HEK293 (cell line): Measurements from ENCODE around the gene ADSS1.

Experiments used
- CTCF ChIA-PET: fragments of 350-600 bp; formaldehyde crosslinking; extraction: SDS; loops from one replicate; lab custom pipeline; 2021; ENCODE audit warnings: antibody characterized with exemption; lab: Yijun Ruan, JAX
- POLR2A ChIA-PET: fragments of 300-600 bp; formaldehyde crosslinking; extraction: SDS; loops from one replicate; lab custom pipeline; 2020; ENCODE audit warnings: antibody characterized with exemption, inconsistent platforms; lab: Yijun Ruan, JAX
- H3K27ac ChIP-seq: fragments of 200-500 bp; sonication (Bioruptor generic); 2 replicates; pipeline ENCODE4 v1.5.1; 2014; ENCODE audit warnings: low read depth, low read length, control low read depth, inconsistent platforms; ENCODE audit errors: extremely low read depth
- H3K36me3 ChIP-seq, 2 experiments: fragments of 200-500 bp in 1 of 2; sonication (Bioruptor generic) in 1 of 2; 1 replicate in 1 of 2; 2 replicates in 1 of 2; pipeline ENCODE4 v1.5.1; 2014 to 2017; ENCODE audit warnings: inconsistent platforms in 2 of 2, low read length in 2 of 2; ENCODE audit not compliant: control insufficient read depth in 2 of 2, insufficient read depth in 1 of 2
- H3K4me1 ChIP-seq: fragments of 200-500 bp; sonication (Bioruptor generic); 2 replicates; pipeline ENCODE4 v1.5.1; 2014; ENCODE audit warnings: mild to moderate bottlenecking, low read length, inconsistent platforms; ENCODE audit not compliant: control insufficient read depth, insufficient read depth
- H3K4me3 ChIP-seq: 2 replicates; pipeline ENCODE4 v1.5.1; 2011; ENCODE audit warnings: low read depth, mild to moderate bottlenecking, control low read depth, low read length, moderate library complexity
- H3K9me3 ChIP-seq: fragments of 200-500 bp; sonication (Bioruptor generic); 2 replicates; pipeline ENCODE4 v1.5.1; 2014; ENCODE audit warnings: low read depth, low read length, inconsistent platforms; ENCODE audit not compliant: control insufficient read depth, insufficient read depth
- BCL11B ChIP-seq: fragments of 450-650 bp; formaldehyde crosslinking; IDR thresholded peaks from 2 replicates; pipeline ENCODE4 v1.5.1; 2016; ENCODE audit warnings: low read depth, missing biosample characterization, missing genetic modification characterization
- GLIS1 ChIP-seq: fragments of 450-650 bp; formaldehyde crosslinking; IDR thresholded peaks from 2 replicates; pipeline ENCODE4 v1.5.1; 2016; ENCODE audit warnings: missing biosample characterization, missing genetic modification characterization
- KLF1 ChIP-seq: fragments of 450-650 bp; formaldehyde crosslinking; IDR thresholded peaks from 2 replicates; pipeline ENCODE4 v1.5.1; 2016; ENCODE audit warnings: missing biosample characterization, missing genetic modification characterization
- KLF8 ChIP-seq: fragments of 450-650 bp; formaldehyde crosslinking; IDR thresholded peaks from 2 replicates; pipeline ENCODE4 v1.5.1; 2016; ENCODE audit warnings: missing biosample characterization, missing genetic modification characterization
- PRDM1 ChIP-seq: fragments of 450-650 bp; formaldehyde crosslinking; IDR thresholded peaks from 2 replicates; pipeline ENCODE4; 2016; ENCODE audit warnings: missing biosample characterization, missing genetic modification characterization
- TCF7L2 ChIP-seq: IDR thresholded peaks from 2 replicates; pipeline ENCODE4 v1.6.1; 2011; ENCODE audit warnings: low read depth, mild to moderate bottlenecking, inconsistent platforms, low read length, moderate library complexity, borderline replicate concordance
- ZFHX2 ChIP-seq: fragments of 450-650 bp; formaldehyde crosslinking; conservative IDR thresholded peaks from 2 replicates; pipeline ENCODE4 v1.5.1; 2016; ENCODE audit warnings: missing biosample characterization, missing genetic modification characterization
- ZNF10 ChIP-seq: fragments of 450-650 bp; formaldehyde crosslinking; IDR thresholded peaks from 2 replicates; pipeline ENCODE4 v1.5.1; 2017; ENCODE audit warnings: missing biosample characterization, missing genetic modification characterization
- ZNF132 ChIP-seq: fragments of 450-650 bp; formaldehyde crosslinking; IDR thresholded peaks from 2 replicates; pipeline ENCODE4 v1.5.1; 2017; ENCODE audit warnings: missing biosample characterization, missing genetic modification characterization, borderline replicate concordance
- ZNF169 ChIP-seq: fragments of 450-650 bp; formaldehyde crosslinking; IDR thresholded peaks from 2 replicates; pipeline ENCODE4 v1.5.1; 2016; ENCODE audit warnings: missing biosample characterization, missing genetic modification characterization
- ZNF202 ChIP-seq: fragments of 450-650 bp; formaldehyde crosslinking; IDR thresholded peaks from 2 replicates; pipeline ENCODE4 v1.5.1; 2016; ENCODE audit warnings: missing biosample characterization, missing genetic modification characterization, borderline replicate concordance
- ZNF223 ChIP-seq: fragments of 450-650 bp; formaldehyde crosslinking; IDR thresholded peaks from 2 replicates; pipeline ENCODE4 v1.5.1; 2016; ENCODE audit warnings: missing biosample characterization, missing genetic modification characterization
- ZNF248 ChIP-seq: fragments of 450-650 bp; formaldehyde crosslinking; IDR thresholded peaks from 2 replicates; pipeline ENCODE4 v1.5.1; 2017; ENCODE audit warnings: missing biosample characterization, missing genetic modification characterization
- ZNF335 ChIP-seq: fragments of 450-650 bp; formaldehyde crosslinking; conservative IDR thresholded peaks from 2 replicates; pipeline ENCODE4 v1.5.1; 2016; ENCODE audit warnings: missing biosample characterization, missing genetic modification characterization
- ZNF354C ChIP-seq: fragments of 450-650 bp; formaldehyde crosslinking; IDR thresholded peaks from 2 replicates; pipeline ENCODE4 v1.5.1; 2016; ENCODE audit warnings: missing biosample characterization, missing genetic modification characterization, low read depth, borderline replicate concordance
- ZNF37A ChIP-seq: fragments of 450-650 bp; IDR thresholded peaks from 2 replicates; pipeline ENCODE4 v1.5.1; 2018; ENCODE audit warnings: missing biosample characterization, missing genetic modification characterization
- ZNF391 ChIP-seq: fragments of 450-650 bp; formaldehyde crosslinking; IDR thresholded peaks from 2 replicates; pipeline ENCODE4 v1.5.1; 2016; ENCODE audit warnings: low read depth, missing biosample characterization, missing genetic modification characterization, borderline replicate concordance
- ZNF514 ChIP-seq: fragments of 450-650 bp; formaldehyde crosslinking; IDR thresholded peaks from 2 replicates; pipeline ENCODE4 v1.5.1; 2016; ENCODE audit warnings: missing biosample characterization, missing genetic modification characterization
- ZNF561 ChIP-seq: fragments of 450-650 bp; IDR thresholded peaks from 2 replicates; pipeline ENCODE4 v1.5.1; 2018; ENCODE audit warnings: missing biosample characterization, missing genetic modification characterization, borderline replicate concordance
- ZNF610 ChIP-seq: fragments of 450-650 bp; formaldehyde crosslinking; IDR thresholded peaks from 2 replicates; pipeline ENCODE4 v1.5.1; 2016; ENCODE audit warnings: missing biosample characterization, missing genetic modification characterization, borderline replicate concordance
- ZNF624 ChIP-seq: fragments of 450-650 bp; formaldehyde crosslinking; IDR thresholded peaks from 2 replicates; pipeline ENCODE4 v1.5.1; 2017; ENCODE audit warnings: missing biosample characterization, missing genetic modification characterization
- ZNF654 ChIP-seq: fragments of 450-650 bp; formaldehyde crosslinking; IDR thresholded peaks from 2 replicates; pipeline ENCODE4 v1.5.1; 2016; ENCODE audit warnings: low read depth, missing biosample characterization, missing genetic modification characterization
- ZNF670 ChIP-seq: fragments of 450-650 bp; formaldehyde crosslinking; IDR thresholded peaks from 2 replicates; pipeline ENCODE4 v1.5.1; 2016; ENCODE audit warnings: missing biosample characterization, missing genetic modification characterization, low read depth
- ZNF677 ChIP-seq: fragments of 450-650 bp; IDR thresholded peaks from 2 replicates; pipeline ENCODE4 v1.5.0; 2018; ENCODE audit warnings: missing biosample characterization, mild to moderate bottlenecking, missing genetic modification characterization, moderate library complexity
- ZNF707 ChIP-seq: fragments of 450-650 bp; formaldehyde crosslinking; IDR thresholded peaks from 2 replicates; pipeline ENCODE4 v1.5.1; 2016; ENCODE audit warnings: missing biosample characterization, missing genetic modification characterization
- ZNF768 ChIP-seq: fragments of 450-650 bp; formaldehyde crosslinking; IDR thresholded peaks from 2 replicates; pipeline ENCODE4 v1.5.1; 2018; ENCODE audit warnings: missing biosample characterization, mild to moderate bottlenecking, missing genetic modification characterization
- TF ChIP-seq, protein P1 (sequence below): fragments of 450-650 bp; formaldehyde crosslinking; IDR thresholded peaks from 2 replicates; pipeline ENCODE4 v1.5.1; 2016; ENCODE audit warnings: missing biosample characterization, missing genetic modification characterization
- TF ChIP-seq, protein P2 (sequence below): fragments of 450-650 bp; formaldehyde crosslinking; IDR thresholded peaks from 2 replicates; pipeline ENCODE4 v1.5.1; 2016; ENCODE audit warnings: missing biosample characterization, missing genetic modification characterization
- TF ChIP-seq, protein P3 (sequence below): fragments of 450-650 bp; formaldehyde crosslinking; IDR thresholded peaks from 2 replicates; pipeline ENCODE4 v1.5.1; 2016; ENCODE audit warnings: missing biosample characterization, missing genetic modification characterization
- TF ChIP-seq, protein P4 (sequence below): fragments of 450-650 bp; formaldehyde crosslinking; IDR thresholded peaks from 2 replicates; pipeline ENCODE4 v1.5.1; 2016; ENCODE audit warnings: missing biosample characterization, missing genetic modification characterization, low read depth
- TF ChIP-seq, protein P5 (sequence below): fragments of 450-650 bp; formaldehyde crosslinking; IDR thresholded peaks from 2 replicates; pipeline ENCODE4 v1.5.1; 2017; ENCODE audit warnings: missing biosample characterization, missing genetic modification characterization

ADSS1 gene

DNA sequence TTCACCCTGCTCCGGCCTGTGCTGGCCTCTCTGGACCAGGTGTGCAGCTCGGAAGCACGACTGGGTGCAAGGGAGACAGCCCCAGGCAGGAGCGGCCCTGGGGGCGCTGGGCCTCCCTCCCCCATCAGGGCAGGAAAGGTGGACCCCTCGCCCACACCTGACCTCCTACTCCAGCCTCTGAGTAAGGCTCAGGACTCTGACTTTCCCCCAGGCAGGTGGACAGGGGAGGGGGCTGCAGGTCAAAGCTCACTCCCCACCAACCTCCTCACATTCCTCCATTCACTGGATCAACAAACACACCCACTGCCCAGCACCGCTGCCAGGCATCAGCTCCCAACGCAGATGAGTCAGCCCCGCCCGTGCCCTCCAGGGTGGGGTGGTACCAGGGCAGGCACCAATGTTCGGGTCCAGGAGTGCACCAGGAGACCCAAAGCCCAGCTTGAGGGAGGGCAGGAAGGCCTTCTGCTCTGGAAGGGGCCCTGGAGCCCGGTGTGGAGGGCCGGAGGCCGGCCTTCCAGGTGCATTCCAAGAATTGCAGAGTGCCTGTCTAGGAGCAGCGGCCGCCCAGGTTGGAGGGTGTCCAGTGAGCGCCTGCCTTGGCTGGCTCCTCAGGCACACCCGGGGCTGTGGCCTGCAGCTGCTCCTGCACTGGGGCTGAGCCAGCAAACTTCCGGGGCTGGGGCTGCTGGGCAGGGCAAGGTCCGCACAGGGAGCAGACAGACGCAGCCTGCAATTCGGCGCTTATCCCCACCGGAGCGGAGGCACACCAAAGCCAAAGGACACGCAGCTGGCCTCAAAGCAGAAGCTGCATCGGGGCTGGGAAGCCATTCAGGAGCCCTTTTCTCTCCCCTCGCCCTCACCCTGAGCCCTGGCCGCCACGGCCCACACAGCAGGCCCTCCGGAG, 36.2 kb upstream of the ADSS1 start:
- H3K36me3 ChIP-seq: peaks cover 0 to 20% of the 10 kb centered on the region in 2 experiments; a peak in 1 of 3 replicates
- CTCF ChIA-PET: interaction anchor here (0.6 to 0.9 kb wide), 3 partner anchors 10 to 48 kb away, joined by 3 read pairs; no protein-coding TSS in a partner anchor
- POLR2A ChIA-PET: interaction anchor here (1.1 kb wide), 1 partner anchor 22 kb away, joined by 3 read pairs; no protein-coding TSS in a partner anchor
- H3K4me1 ChIP-seq: no peaks in the 10 kb centered on the region; the same call in 1 of the 2 replicates
- no peak overlapping the region for H3K27ac ChIP-seq
- no peak overlapping the region for H3K4me3 ChIP-seq
- H3K9me3 ChIP-seq: no peaks in the 10 kb centered on the region
- TF ChIP-seq ZNF514 (tag by site-specific recombination) (no peak), KLF1 (tag by site-specific recombination) (peak; percentile 78), ZNF624 (tag by site-specific recombination) (no peak), GLIS1 (no peak), PRDM1 (no peak), ZNF248 (no peak), TCF7L2 (no peak), ZNF677 (no peak), ZNF610 (tag by site-specific recombination) (no peak), ZNF132 (no peak), ZNF223 (no peak), ZNF391 (no peak), ZNF561 (no peak), ZNF169 (no peak), BCL11B (tag by site-specific recombination) (no peak), ZNF768 (tag by site-specific recombination) (no peak), ZNF37A (tag by site-specific recombination) (no peak), ZNF10 (tag by site-specific recombination) (no peak), ZNF670 (tag by site-specific recombination) (no peak), KLF8 (tag by site-specific recombination) (peak; percentile 18; the same call in 1 of the 2 replicates), ZFHX2 (peak; percentile 97), ZNF654 (tag by site-specific recombination) (no peak), ZNF202 (no peak), ZNF354C (no peak), ZNF335 (tag by site-specific recombination) (peak; percentile 58), ZNF707 (tag by site-specific recombination) (no peak)
- TF ChIP-seq, protein P1, sequence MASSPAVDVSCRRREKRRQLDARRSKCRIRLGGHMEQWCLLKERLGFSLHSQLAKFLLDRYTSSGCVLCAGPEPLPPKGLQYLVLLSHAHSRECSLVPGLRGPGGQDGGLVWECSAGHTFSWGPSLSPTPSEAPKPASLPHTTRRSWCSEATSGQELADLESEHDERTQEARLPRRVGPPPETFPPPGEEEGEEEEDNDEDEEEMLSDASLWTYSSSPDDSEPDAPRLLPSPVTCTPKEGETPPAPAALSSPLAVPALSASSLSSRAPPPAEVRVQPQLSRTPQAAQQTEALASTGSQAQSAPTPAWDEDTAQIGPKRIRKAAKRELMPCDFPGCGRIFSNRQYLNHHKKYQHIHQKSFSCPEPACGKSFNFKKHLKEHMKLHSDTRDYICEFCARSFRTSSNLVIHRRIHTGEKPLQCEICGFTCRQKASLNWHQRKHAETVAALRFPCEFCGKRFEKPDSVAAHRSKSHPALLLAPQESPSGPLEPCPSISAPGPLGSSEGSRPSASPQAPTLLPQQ (tag by site-specific recombination): no peak
- TF ChIP-seq, protein P2, sequence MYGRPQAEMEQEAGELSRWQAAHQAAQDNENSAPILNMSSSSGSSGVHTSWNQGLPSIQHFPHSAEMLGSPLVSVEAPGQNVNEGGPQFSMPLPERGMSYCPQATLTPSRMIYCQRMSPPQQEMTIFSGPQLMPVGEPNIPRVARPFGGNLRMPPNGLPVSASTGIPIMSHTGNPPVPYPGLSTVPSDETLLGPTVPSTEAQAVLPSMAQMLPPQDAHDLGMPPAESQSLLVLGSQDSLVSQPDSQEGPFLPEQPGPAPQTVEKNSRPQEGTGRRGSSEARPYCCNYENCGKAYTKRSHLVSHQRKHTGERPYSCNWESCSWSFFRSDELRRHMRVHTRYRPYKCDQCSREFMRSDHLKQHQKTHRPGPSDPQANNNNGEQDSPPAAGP: no peak
- TF ChIP-seq, protein P3, sequence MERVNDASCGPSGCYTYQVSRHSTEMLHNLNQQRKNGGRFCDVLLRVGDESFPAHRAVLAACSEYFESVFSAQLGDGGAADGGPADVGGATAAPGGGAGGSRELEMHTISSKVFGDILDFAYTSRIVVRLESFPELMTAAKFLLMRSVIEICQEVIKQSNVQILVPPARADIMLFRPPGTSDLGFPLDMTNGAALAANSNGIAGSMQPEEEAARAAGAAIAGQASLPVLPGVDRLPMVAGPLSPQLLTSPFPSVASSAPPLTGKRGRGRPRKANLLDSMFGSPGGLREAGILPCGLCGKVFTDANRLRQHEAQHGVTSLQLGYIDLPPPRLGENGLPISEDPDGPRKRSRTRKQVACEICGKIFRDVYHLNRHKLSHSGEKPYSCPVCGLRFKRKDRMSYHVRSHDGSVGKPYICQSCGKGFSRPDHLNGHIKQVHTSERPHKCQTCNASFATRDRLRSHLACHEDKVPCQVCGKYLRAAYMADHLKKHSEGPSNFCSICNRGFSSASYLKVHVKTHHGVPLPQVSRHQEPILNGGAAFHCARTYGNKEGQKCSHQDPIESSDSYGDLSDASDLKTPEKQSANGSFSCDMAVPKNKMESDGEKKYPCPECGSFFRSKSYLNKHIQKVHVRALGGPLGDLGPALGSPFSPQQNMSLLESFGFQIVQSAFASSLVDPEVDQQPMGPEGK: 0 out of 2 replicates have a peak, but pooled peaks have one; percentile 11
- TF ChIP-seq, protein P4, sequence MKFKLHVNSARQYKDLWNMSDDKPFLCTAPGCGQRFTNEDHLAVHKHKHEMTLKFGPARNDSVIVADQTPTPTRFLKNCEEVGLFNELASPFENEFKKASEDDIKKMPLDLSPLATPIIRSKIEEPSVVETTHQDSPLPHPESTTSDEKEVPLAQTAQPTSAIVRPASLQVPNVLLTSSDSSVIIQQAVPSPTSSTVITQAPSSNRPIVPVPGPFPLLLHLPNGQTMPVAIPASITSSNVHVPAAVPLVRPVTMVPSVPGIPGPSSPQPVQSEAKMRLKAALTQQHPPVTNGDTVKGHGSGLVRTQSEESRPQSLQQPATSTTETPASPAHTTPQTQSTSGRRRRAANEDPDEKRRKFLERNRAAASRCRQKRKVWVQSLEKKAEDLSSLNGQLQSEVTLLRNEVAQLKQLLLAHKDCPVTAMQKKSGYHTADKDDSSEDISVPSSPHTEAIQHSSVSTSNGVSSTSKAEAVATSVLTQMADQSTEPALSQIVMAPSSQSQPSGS (tag by site-specific recombination): no peak
- TF ChIP-seq, protein P5, sequence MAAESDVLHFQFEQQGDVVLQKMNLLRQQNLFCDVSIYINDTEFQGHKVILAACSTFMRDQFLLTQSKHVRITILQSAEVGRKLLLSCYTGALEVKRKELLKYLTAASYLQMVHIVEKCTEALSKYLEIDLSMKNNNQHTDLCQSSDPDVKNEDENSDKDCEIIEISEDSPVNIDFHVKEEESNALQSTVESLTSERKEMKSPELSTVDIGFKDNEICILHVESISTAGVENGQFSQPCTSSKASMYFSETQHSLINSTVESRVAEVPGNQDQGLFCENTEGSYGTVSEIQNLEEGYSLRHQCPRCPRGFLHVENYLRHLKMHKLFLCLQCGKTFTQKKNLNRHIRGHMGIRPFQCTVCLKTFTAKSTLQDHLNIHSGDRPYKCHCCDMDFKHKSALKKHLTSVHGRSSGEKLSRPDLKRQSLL (tag by site-specific recombination): no peak
